ENCODE data around the gene RASSF8.

RASSF8 gene

GRCh38 chr12:26090836-26091510, 132.5 kb downstream of the RASSF8 start:
- no peak overlapping the region for H3K4me3 ChIP-seq (ENCODE audit: low read depth, low read length)
- no peak for DNase-seq (ENCODE audit: low read depth)

- no peak for DNase-seq (ENCODE audit: low read depth)
Measured at GRCh38 chr12:26091822-26092221, 133.3 kb downstream of the RASSF8 start.

GRCh38 chr12:26092346-26093105, 134.0 kb downstream of the RASSF8 start:
- H3K4me3 ChIP-seq (ENCODE audit: low read depth, low read length): no peak overlapping the region
- no peak for DNase-seq (ENCODE audit: low read depth)

More at GRCh38 chr12:26091822-26092221, 133.3 kb downstream of the RASSF8 start:
- no peak overlapping the region for H3K4me3 ChIP-seq (ENCODE audit: low read depth, low read length)

- no peak overlapping the region for H3K4me3 ChIP-seq (ENCODE audit: low read depth, low read length)
- no peak for DNase-seq (ENCODE audit: low read depth)
Measured at GRCh38 chr12:26095186-26095585, 136.7 kb downstream of the RASSF8 start.

GRCh38 chr12:26096036-26096435, 137.6 kb downstream of the RASSF8 start:
- H3K4me3 ChIP-seq (ENCODE audit: low read depth, low read length): no peak overlapping the region
- no peak for DNase-seq (ENCODE audit: low read depth)

- H3K4me3 ChIP-seq (ENCODE audit: low read depth, low read length): no peak overlapping the region
- no peak for DNase-seq (ENCODE audit: low read depth)
Measured at GRCh38 chr12:26097046-26097878, 138.8 kb downstream of the RASSF8 start.

- no peak for DNase-seq (ENCODE audit: low read depth)
- H3K4me3 ChIP-seq (ENCODE audit: low read depth, low read length): no peak overlapping the region
Measured at GRCh38 chr12:26100666-26101349, 142.3 kb downstream of the RASSF8 start.

GRCh38 chr12:26101350-26101734, 142.9 kb downstream of the RASSF8 start:
- DNase-seq (ENCODE audit: low read depth): no peak
- no peak overlapping the region for H3K4me3 ChIP-seq (ENCODE audit: low read depth, low read length)

- no peak overlapping the region for H3K4me3 ChIP-seq (ENCODE audit: low read depth, low read length)
- no peak for DNase-seq (ENCODE audit: low read depth)
Measured at GRCh38 chr12:26101763-26102162, 143.3 kb downstream of the RASSF8 start.

- DNase-seq (ENCODE audit: low read depth): no peak
- H3K4me3 ChIP-seq (ENCODE audit: low read depth, low read length): no peak overlapping the region
Measured at GRCh38 chr12:26102953-26103352, 144.5 kb downstream of the RASSF8 start.

GRCh38 chr12:26106347-26106746, 147.9 kb downstream of the RASSF8 start:
- H3K4me3 ChIP-seq (ENCODE audit: low read depth, low read length): no peak overlapping the region
- no peak for DNase-seq (ENCODE audit: low read depth)

GRCh38 chr12:26108915-26109314, 150.4 kb downstream of the RASSF8 start:
- H3K4me3 ChIP-seq (ENCODE audit: low read depth, low read length): no peak overlapping the region
- DNase-seq (ENCODE audit: low read depth): no peak

GRCh38 chr12:26109343-26109881, 150.9 kb downstream of the RASSF8 start:
- DNase-seq (ENCODE audit: low read depth): peak; percentile 59

GRCh38 chr12:26112232-26112631, 153.8 kb downstream of the RASSF8 start:
- H3K4me3 ChIP-seq (ENCODE audit: low read depth, low read length): no peak overlapping the region
- DNase-seq (ENCODE audit: low read depth): no peak

More at GRCh38 chr12:26109343-26109881, 150.9 kb downstream of the RASSF8 start:
- H3K4me3 ChIP-seq (ENCODE audit: low read depth, low read length): no peak overlapping the region

GRCh38 chr12:26112703-26113147, 154.2 kb downstream of the RASSF8 start:
- H3K4me3 ChIP-seq (ENCODE audit: low read depth, low read length): no peak overlapping the region
- DNase-seq (ENCODE audit: low read depth): no peak

- DNase-seq (ENCODE audit: low read depth): no peak
- H3K4me3 ChIP-seq (ENCODE audit: low read depth, low read length): no peak overlapping the region
Measured at GRCh38 chr12:26113181-26113654, 154.7 kb downstream of the RASSF8 start.

- peak overlapping the region; percentile 59 for H3K4me3 ChIP-seq (ENCODE audit: low read depth, low read length)
- peak; percentile 76 for DNase-seq (ENCODE audit: low read depth)
Measured at GRCh38 chr12:26113853-26114719, 155.6 kb downstream of the RASSF8 start.

- DNase-seq (ENCODE audit: low read depth): no peak
- peak overlapping the region; percentile 59 for H3K4me3 ChIP-seq (ENCODE audit: low read depth, low read length)
Measured at GRCh38 chr12:26114720-26115401, 156.4 kb downstream of the RASSF8 start.

Measured in skeletal muscle cell (primary cell).